Sigmoid colon (tissue), 4 donors: ENCODE measurements around the gene SOCS1.

ENCODE experiments used
- POLR2A ChIP-seq, 2 donors: fragments of 450-650 bp; IDR thresholded peaks; one replicate each; pipeline ENCODE4 v1.6.1; 2016; ENCODE audit warnings: antibody characterized with exemption in 2 of 2, mild to moderate bottlenecking in 2 of 2, moderate library complexity in 2 of 2
- POLR2AphosphoS5 ChIP-seq, 4 donors: sonication (generic); formaldehyde crosslinking; IDR thresholded peaks; one replicate each; pipeline ENCODE4 v1.6.1; 2017; ENCODE audit warnings: antibody characterized with exemption in 4 of 4
- TF ChIP-seq, protein P1 (sequence below), 4 experiments: fragments of 450-650 bp in 3 of 4; fragments of 200-600 bp in 1 of 4; IDR thresholded peaks; one replicate each; pipeline ENCODE4 v1.5.1; 2016 to 2019; ENCODE audit warnings: antibody characterized with exemption in 4 of 4, mild to moderate bottlenecking in 3 of 4, moderate library complexity in 2 of 4

DNA sequence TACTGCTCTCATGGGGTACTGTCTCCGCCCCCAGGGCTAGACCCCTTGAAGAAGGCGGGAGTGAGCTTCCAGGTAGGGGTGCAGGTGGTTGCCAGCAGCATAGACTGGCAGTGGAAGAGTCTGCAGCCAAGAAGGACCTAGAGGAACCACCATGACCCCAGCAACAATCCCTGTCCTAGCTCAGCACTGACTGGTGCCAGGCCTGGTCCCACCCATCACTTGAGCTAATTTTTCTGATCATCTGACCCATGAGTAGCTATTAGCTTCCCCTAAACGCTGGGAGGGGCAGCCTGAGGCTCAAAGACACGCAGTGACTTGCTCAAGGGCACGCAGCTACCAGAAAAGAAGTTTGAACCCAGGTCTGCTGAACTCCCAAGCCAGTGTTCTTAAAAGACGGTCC is 16.5 kb upstream of the SOCS1 start:
- TF ChIP-seq POLR2A (IDR thresholded peaks at IDR 0.05) (no peak), POLR2AphosphoS5 (IDR thresholded peaks at IDR 0.05) (no peak)
- TF ChIP-seq, protein P1, sequence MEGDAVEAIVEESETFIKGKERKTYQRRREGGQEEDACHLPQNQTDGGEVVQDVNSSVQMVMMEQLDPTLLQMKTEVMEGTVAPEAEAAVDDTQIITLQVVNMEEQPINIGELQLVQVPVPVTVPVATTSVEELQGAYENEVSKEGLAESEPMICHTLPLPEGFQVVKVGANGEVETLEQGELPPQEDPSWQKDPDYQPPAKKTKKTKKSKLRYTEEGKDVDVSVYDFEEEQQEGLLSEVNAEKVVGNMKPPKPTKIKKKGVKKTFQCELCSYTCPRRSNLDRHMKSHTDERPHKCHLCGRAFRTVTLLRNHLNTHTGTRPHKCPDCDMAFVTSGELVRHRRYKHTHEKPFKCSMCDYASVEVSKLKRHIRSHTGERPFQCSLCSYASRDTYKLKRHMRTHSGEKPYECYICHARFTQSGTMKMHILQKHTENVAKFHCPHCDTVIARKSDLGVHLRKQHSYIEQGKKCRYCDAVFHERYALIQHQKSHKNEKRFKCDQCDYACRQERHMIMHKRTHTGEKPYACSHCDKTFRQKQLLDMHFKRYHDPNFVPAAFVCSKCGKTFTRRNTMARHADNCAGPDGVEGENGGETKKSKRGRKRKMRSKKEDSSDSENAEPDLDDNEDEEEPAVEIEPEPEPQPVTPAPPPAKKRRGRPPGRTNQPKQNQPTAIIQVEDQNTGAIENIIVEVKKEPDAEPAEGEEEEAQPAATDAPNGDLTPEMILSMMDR (IDR thresholded peaks at IDR 0.05) = no peak
